GM10248 (cell line): ENCODE results near the gene CELA2B.
"Not testable (repeated sequence)": the region's sequence is repeated elsewhere in the genome, so short reads cannot be mapped to it uniquely, and the experiment has no call there.

Experiments used
- CTCF ChIA-PET: fragments of 300-600 bp; sonication (Branson Sonifier 250); formaldehyde crosslinking; extraction: SDS; loops from one replicate; lab custom pipeline; 2021; ENCODE audit warnings: antibody characterized with exemption; lab: Yijun Ruan, JAX
- POLR2A ChIA-PET: fragments of 350-650 bp; sonication (Branson Sonifier 250); formaldehyde crosslinking; extraction: SDS; loops from one replicate; lab custom pipeline; 2020; ENCODE audit warnings: antibody characterized with exemption; lab: Yijun Ruan, JAX
- DNase-seq: peaks from one replicate; pipeline ENCODE4 v3.0.0; 2012; ENCODE audit errors: extremely low spot score
- TF ChIP-seq, protein P1 (sequence below): IDR thresholded peaks from 2 replicates; pipeline ENCODE4 v1.5.1; 2012; ENCODE audit warnings: mild to moderate bottlenecking, low read depth; ENCODE audit errors: extremely low read depth, missing control alignments, control extremely low read depth

The CELA2B gene

GRCh38 chr1:15513192-15513591, 37.3 kb downstream of the CELA2B start:
- ChIA-PET POLR2A (no interaction called here), CTCF (interaction anchor here (0.8 to 1.3 kb wide), 3 partner anchors 12 to 228 kb away, joined by 3 to 7 read pairs (median 3); no protein-coding TSS in a partner anchor)
- TF ChIP-seq, protein P1, sequence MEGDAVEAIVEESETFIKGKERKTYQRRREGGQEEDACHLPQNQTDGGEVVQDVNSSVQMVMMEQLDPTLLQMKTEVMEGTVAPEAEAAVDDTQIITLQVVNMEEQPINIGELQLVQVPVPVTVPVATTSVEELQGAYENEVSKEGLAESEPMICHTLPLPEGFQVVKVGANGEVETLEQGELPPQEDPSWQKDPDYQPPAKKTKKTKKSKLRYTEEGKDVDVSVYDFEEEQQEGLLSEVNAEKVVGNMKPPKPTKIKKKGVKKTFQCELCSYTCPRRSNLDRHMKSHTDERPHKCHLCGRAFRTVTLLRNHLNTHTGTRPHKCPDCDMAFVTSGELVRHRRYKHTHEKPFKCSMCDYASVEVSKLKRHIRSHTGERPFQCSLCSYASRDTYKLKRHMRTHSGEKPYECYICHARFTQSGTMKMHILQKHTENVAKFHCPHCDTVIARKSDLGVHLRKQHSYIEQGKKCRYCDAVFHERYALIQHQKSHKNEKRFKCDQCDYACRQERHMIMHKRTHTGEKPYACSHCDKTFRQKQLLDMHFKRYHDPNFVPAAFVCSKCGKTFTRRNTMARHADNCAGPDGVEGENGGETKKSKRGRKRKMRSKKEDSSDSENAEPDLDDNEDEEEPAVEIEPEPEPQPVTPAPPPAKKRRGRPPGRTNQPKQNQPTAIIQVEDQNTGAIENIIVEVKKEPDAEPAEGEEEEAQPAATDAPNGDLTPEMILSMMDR = no peak
- no peak for DNase-seq

- TF ChIP-seq, protein P1 = no peak
- ChIA-PET POLR2A (no interaction called here), CTCF (interaction anchor here (1.1 to 1.3 kb wide), 2 partner anchors 12 to 227 kb away, joined by 3 to 7 read pairs; no protein-coding TSS in a partner anchor)
- no peak for DNase-seq
Observed at GRCh38 chr1:15513919-15514318, 38.0 kb downstream of the CELA2B start.

GRCh38 chr1:15514557-15514956, 38.7 kb downstream of the CELA2B start:
- CTCF ChIA-PET = interaction anchor here (1.3 to 1.5 kb wide), 2 partner anchors 10 to 13 kb away, joined by 7 to 8 read pairs; no protein-coding TSS in a partner anchor
- DNase-seq, POLR2A ChIA-PET: not testable (repeated sequence)

DNA sequence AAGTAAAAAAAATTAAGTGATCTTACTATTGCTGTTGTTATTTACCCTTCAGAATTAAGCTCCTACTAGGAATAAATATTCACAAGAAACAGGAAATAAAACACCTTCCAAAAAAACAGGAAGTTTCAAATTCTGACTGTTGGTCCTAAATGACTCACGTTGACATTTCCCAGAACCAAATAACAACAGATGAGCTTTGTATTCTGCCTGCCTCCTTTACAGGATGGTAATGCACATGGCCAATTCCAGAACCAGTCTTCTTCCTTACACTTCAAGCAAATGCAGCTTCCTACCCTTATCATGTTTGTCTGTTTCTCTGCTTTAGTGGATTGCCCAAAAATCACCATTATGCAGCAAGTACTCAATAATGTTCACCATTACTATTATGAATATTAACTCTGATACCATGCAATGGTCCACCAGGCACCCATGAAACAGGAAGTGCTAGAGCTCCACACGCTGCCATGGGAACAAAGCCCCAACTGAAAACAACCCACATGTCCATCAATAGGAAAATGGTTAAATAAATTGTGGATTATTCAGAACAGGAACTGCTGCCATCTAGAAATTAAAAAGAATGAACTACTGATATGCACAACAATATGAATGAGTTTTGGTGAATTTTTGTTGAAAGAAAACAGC, 39.2 kb downstream of the CELA2B start:
- ChIA-PET POLR2A (interaction anchor here (0.6 kb wide), 1 partner anchor 44 kb away, joined by 6 read pairs; no protein-coding TSS in a partner anchor), CTCF (interaction anchor here (1.5 kb wide), 1 partner anchor 10 kb away, joined by 8 read pairs; no protein-coding TSS in a partner anchor)
- no peak for DNase-seq
- TF ChIP-seq, protein P1 = no peak

DNA sequence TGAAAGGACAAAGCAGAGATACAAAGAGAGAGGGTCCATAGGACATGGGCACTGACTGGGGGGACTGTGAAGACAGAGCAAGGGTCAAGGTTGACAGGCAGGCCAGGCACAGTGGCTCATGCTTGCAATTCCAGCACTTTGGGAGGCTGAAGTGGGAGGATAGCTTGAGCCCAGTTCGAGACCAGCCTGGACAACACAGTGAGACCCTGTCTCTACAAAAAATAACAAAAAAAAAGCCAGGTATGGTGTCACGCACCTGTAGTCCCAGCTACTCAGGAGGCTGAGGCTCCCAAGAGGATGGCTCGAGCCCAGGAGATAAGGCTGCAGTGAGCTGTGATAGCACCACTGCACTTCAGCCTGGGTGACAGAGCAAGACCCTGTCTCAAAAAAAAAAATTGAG, 43.7 kb downstream of the CELA2B start:
- ChIA-PET CTCF (no interaction called here), POLR2A (no interaction called here)
- no peak for DNase-seq
- TF ChIP-seq, protein P1 = no peak

GRCh38 chr1:15521206-15521906, 45.5 kb downstream of the CELA2B start:
- POLR2A ChIA-PET, CTCF ChIA-PET, DNase-seq: not testable (repeated sequence)

DNA sequence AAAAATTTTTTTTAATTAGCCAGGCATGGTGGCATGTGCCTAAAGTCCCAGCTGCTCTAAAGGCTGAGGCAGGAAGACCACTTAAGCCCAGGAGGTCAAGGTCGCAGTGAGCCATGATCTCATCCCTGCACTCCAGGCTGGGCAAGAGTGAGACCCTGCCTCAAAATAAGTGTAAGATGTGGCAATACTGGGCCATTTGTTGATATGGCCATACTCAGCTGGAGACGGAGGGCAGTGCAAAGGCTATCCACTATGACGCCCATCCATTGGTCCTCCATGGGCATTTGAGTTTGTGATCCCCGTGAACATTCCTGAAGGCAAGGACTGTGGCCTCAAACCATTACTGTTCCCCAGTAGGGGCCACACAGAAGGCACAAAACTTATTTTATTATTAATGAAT, 46.6 kb downstream of the CELA2B start:
- CTCF ChIA-PET = no interaction called here
- DNase-seq = no peak
- TF ChIP-seq, protein P1 = no peak
- POLR2A ChIA-PET = no interaction called here
